DND-41 (cell line): ENCODE data around the gene KLHL20.
"Not testable (repeated sequence)": the region's sequence is repeated elsewhere in the genome, so short reads cannot be mapped to it uniquely, and the experiment has no call there.

Experiments
- ATAC-seq: fragments of 200-7000 bp; cut with Tn5 transposase; 3 replicates; pipeline ENCODE4 v1.9.1; 2021; ENCODE audit warnings: low read depth; ENCODE audit not compliant: insufficient read depth
- DNase-seq: peaks from one replicate; pipeline ENCODE4 v3.0.0-alpha.2; 2020
- H2AFZ ChIP-seq: 2 replicates; pipeline ENCODE4 v1.6.0; 2012; ENCODE audit warnings: low read depth, low read length
- H3K27ac ChIP-seq: 2 replicates; pipeline ENCODE4 v1.5.1; 2012; ENCODE audit warnings: low read length, inconsistent platforms
- H3K27me3 ChIP-seq: fragments of 200-600 bp; sonication (generic); 2 replicates; pipeline ENCODE4 v1.6.0; 2012; ENCODE audit warnings: low read length, mild to moderate bottlenecking, inconsistent platforms; ENCODE audit not compliant: insufficient read depth, poor library complexity
- H3K36me3 ChIP-seq: 2 replicates; pipeline ENCODE4 v1.5.1; 2012; ENCODE audit warnings: low read length, inconsistent platforms; ENCODE audit not compliant: insufficient read depth
- H3K4me1 ChIP-seq: 2 replicates; pipeline ENCODE4 v1.5.1; 2012; ENCODE audit warnings: mild to moderate bottlenecking, low read length; ENCODE audit not compliant: insufficient read depth
- H3K4me2 ChIP-seq: 2 replicates; pipeline ENCODE4 v1.6.0; 2012; ENCODE audit warnings: mild to moderate bottlenecking, moderate library complexity, low read length, inconsistent platforms; ENCODE audit not compliant: insufficient read depth
- H3K4me3 ChIP-seq, 2 experiments: fragments of 200-600 bp in 1 of 2; shearing (Covaris generic) in 1 of 2; 2 replicates each; pipeline ENCODE4 v1.5.1; 2012 to 2016; ENCODE audit warnings: inconsistent platforms in 2 of 2, low read length in 2 of 2, mild to moderate bottlenecking in 2 of 2, low read depth in 1 of 2, moderate library complexity in 1 of 2
- H3K79me2 ChIP-seq: 2 replicates; pipeline ENCODE4 v1.6.0; 2012; ENCODE audit warnings: low read length, inconsistent platforms; ENCODE audit not compliant: insufficient read depth
- H3K9ac ChIP-seq: 2 replicates; pipeline ENCODE4 v1.6.0; 2012; ENCODE audit warnings: low read depth, mild to moderate bottlenecking, inconsistent platforms, low read length, moderate library complexity
- H3K9me3 ChIP-seq: 2 replicates; pipeline ENCODE4 v1.5.1; 2012; ENCODE audit warnings: low read length, moderate library complexity, mild to moderate bottlenecking, inconsistent platforms; ENCODE audit not compliant: insufficient read depth, severe bottlenecking
- H4K20me1 ChIP-seq: 2 replicates; pipeline ENCODE4 v1.6.0; 2012; ENCODE audit warnings: low read length; ENCODE audit not compliant: insufficient read depth
- EZH2 ChIP-seq: IDR thresholded peaks from 3 replicates; pipeline ENCODE4 v1.6.1; 2012; ENCODE audit warnings: borderline replicate concordance, low read depth, mild to moderate bottlenecking, moderate library complexity, low read length, inconsistent platforms; ENCODE audit not compliant: severe bottlenecking
- TF ChIP-seq, protein P1 (sequence below): IDR thresholded peaks from 2 replicates; pipeline ENCODE4 v1.5.1; 2012; ENCODE audit warnings: borderline replicate concordance, low read length, moderate library complexity, mild to moderate bottlenecking; ENCODE audit not compliant: poor library complexity, severe bottlenecking; ENCODE audit errors: extremely low read depth

The KLHL20 gene

DNA sequence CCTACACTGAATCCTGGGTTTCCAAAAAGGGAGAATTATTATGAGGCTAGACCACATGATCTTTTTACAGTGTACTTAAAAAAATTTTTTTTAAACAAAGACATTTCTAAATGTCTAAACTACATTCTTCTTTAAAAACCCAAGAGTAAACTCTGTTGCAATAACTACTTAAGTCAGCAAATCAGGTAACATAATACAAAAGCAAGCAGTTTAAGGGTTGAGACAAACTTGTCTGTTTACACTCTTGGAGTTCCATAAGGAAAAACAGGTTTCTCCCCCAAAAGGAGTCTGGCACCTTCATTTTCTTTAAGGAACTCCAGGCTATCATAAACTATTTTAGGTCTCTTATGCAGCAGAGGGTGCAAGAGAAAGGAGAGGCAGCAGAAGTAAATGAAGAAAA, 32.6 kb upstream of the KLHL20 start:
- Histone ChIP-seq H3K4me1 (no peaks in the 10 kb centered on the region), H2AFZ (no peak overlapping the region), H4K20me1 (no peaks in the 10 kb centered on the region), H3K79me2 (no peaks in the 10 kb centered on the region), H3K9me3 (no peaks in the 10 kb centered on the region), H3K9ac (no peak overlapping the region), H3K4me3 (no peak overlapping the region), H3K27ac (no peak overlapping the region), H3K27me3 (no peaks in the 10 kb centered on the region), H3K4me2 (no peak overlapping the region), H3K36me3 (no peaks in the 10 kb centered on the region)
- ATAC-seq (no peak), DNase-seq (no peak)
- no peak for TF ChIP-seq EZH2
- TF ChIP-seq, protein P1, sequence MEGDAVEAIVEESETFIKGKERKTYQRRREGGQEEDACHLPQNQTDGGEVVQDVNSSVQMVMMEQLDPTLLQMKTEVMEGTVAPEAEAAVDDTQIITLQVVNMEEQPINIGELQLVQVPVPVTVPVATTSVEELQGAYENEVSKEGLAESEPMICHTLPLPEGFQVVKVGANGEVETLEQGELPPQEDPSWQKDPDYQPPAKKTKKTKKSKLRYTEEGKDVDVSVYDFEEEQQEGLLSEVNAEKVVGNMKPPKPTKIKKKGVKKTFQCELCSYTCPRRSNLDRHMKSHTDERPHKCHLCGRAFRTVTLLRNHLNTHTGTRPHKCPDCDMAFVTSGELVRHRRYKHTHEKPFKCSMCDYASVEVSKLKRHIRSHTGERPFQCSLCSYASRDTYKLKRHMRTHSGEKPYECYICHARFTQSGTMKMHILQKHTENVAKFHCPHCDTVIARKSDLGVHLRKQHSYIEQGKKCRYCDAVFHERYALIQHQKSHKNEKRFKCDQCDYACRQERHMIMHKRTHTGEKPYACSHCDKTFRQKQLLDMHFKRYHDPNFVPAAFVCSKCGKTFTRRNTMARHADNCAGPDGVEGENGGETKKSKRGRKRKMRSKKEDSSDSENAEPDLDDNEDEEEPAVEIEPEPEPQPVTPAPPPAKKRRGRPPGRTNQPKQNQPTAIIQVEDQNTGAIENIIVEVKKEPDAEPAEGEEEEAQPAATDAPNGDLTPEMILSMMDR, result no peak

DNA sequence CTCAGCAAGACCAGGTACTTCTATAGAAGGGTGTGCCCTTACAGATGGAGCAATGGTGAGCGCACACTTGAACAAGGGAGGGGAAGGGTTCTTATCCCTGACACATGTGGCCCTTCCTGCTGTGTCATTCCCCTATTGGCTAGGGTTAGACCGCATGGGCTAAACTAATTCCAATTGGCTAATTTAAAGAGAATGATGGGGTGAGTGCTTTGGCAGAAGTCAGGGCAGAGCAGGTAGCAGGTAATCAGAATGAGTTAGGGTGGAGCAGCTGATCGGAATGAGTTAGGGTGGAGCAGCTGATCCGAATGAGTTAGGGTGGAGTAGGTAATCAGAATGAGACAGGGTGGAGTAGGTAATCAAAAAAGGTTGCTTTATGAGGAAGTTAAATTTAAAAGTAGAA, 30.9 kb upstream of the KLHL20 start:
- not testable (repeated sequence) for ATAC-seq

DNA sequence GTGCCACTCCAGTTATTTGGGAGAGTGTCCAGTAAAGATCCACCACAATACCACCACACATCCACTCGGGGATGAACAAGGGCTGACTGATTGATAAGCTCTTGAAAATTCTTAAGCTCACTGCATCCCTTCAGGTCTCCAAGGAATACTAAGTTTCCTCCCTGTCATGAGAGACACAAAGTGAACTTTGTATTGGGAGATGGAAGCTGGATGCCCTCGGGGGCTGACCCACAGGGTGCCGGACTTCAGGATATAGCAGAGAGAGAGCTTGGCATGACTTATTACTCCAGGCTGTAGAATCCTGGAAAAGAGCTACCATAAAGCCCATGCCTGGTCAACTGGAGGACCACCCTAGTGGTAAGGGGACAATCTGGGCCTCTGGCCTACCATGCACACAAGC, 29.7 kb upstream of the KLHL20 start:
- not testable (repeated sequence) for H2AFZ ChIP-seq, H3K9ac ChIP-seq, H3K27me3 ChIP-seq, H3K9me3 ChIP-seq, H4K20me1 ChIP-seq, ATAC-seq, H3K27ac ChIP-seq, H3K79me2 ChIP-seq, H3K36me3 ChIP-seq, H3K4me1 ChIP-seq, H3K4me2 ChIP-seq, DNase-seq, H3K4me3 ChIP-seq

More for the DNA sequence above, 30.9 kb upstream of the KLHL20 start:
- not testable (repeated sequence) for H3K4me3 ChIP-seq, H3K27me3 ChIP-seq, H3K9me3 ChIP-seq, DNase-seq, H4K20me1 ChIP-seq, H3K36me3 ChIP-seq, H3K4me1 ChIP-seq, H3K9ac ChIP-seq, H3K4me2 ChIP-seq, H3K79me2 ChIP-seq, H2AFZ ChIP-seq, H3K27ac ChIP-seq

DNA sequence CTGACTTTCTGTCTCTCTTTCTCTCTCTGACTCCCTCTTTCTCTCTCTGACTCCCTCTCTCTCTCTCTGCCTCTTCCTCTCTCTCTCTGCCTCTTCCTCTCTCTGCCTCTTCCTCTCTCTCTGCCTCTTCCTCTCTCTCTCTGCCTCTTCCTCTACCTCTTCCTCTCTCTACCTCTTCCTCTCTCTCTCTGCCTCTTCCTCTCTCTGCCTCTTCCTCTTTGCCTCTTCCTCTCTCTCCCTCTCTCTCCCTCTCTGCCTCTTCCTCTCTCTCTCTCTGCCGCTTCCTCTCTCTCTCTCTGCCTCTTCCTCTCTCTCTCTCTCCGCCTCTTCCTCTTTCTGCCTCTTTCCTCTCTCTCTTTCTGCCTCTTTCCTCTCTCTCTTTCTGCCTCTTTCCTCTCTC, 26.5 kb upstream of the KLHL20 start:
- no peaks in the 10 kb centered on the region for H3K79me2 ChIP-seq
- DNase-seq, result no peak
- H3K27me3 ChIP-seq, result no peaks in the 10 kb centered on the region
- H4K20me1 ChIP-seq, result no peaks in the 10 kb centered on the region
- no peak overlapping the region for H2AFZ ChIP-seq
- H3K9ac ChIP-seq, result no peak overlapping the region
- TF ChIP-seq, protein P1, result no peak
- no peak for TF ChIP-seq EZH2
- H3K36me3 ChIP-seq, result no peaks in the 10 kb centered on the region
- no peak for ATAC-seq
- H3K4me1 ChIP-seq, result no peaks in the 10 kb centered on the region
- no peak overlapping the region for H3K4me3 ChIP-seq
- no peak overlapping the region for H3K27ac ChIP-seq
- no peaks in the 10 kb centered on the region for H3K9me3 ChIP-seq
- H3K4me2 ChIP-seq, result no peak overlapping the region
